ENCODE results near the gene ANKRD63. TPM values are rescaled to one million over a fixed set of nuclear protein-coding genes. Genes with fewer than 3 reads are reported as not detected.
A peak's percentile ranks its signal among the peaks of the same experiment; 100 is the strongest.

Gene ANKRD63
- total RNA-seq, 1 donor from 2014 or later = 0.25 TPM

DNA sequence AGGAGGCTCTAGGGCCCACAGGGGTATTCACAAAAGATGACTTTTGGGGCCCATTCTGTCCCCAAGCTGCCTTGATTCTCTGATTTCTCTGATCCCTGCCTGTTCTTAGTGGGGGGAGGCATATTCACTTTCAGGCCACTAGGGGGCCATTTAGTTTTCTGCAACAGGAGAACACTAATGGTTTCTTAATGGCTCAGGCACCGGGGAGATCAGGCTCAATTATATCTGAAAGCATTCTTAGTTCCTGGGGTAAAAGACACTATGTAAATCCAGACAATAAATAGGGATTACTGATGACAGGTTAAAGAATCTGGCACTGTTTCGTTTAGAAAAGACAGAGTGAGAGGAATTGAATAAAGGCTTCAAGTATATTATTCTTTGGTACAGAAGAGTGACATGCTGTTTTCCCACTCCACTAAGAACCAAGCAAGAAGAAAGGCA, 38.1 kb upstream of the ANKRD63 start:
- no peak overlapping the region for H3K4me3 Mint-ChIP-seq (ENCODE audit: unreplicated experiment)
- H3K36me3 Mint-ChIP-seq (ENCODE audit: low read depth) = peaks cover 5% of the 10 kb centered on the region
- no peaks in the 10 kb centered on the region for H3K9me3 Mint-ChIP-seq (ENCODE audit: low read depth)
- H3K27me3 Mint-ChIP-seq (ENCODE audit: low read depth) = peaks cover 2% of the 10 kb centered on the region
- H3K27ac Mint-ChIP-seq (ENCODE audit: unreplicated experiment) = peak overlapping the region; percentile 67
- no peak for DNase-seq (ENCODE audit: low spot score)
- peaks cover 34% of the 10 kb centered on the region for H3K4me1 Mint-ChIP-seq (ENCODE audit: low read depth)
- TF ChIP-seq, protein P1, sequence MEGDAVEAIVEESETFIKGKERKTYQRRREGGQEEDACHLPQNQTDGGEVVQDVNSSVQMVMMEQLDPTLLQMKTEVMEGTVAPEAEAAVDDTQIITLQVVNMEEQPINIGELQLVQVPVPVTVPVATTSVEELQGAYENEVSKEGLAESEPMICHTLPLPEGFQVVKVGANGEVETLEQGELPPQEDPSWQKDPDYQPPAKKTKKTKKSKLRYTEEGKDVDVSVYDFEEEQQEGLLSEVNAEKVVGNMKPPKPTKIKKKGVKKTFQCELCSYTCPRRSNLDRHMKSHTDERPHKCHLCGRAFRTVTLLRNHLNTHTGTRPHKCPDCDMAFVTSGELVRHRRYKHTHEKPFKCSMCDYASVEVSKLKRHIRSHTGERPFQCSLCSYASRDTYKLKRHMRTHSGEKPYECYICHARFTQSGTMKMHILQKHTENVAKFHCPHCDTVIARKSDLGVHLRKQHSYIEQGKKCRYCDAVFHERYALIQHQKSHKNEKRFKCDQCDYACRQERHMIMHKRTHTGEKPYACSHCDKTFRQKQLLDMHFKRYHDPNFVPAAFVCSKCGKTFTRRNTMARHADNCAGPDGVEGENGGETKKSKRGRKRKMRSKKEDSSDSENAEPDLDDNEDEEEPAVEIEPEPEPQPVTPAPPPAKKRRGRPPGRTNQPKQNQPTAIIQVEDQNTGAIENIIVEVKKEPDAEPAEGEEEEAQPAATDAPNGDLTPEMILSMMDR (IDR thresholded peaks at IDR 0.05) = peak; percentile 92

DNA sequence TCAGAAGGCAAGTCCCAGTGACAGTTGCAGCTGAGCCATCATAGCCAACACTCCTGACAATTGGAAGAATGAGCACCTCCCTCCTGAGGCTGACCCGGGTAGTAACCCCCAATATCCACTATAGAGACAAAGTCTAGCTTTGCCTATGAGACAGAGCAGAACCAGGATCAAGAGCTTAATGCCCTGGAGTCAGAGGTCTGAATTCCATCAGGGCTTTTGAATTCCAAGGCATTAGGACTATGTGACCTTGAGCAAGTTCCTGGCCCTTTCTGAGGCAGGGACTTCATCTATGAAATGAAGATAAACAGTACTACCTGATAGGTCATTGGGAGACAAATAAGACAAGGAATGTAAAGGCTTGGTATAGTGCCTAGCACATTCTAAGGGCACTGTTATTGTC, 37.5 kb upstream of the ANKRD63 start:
- Mint-ChIP-seq H3K27ac (ENCODE audit: unreplicated experiment) (no peak overlapping the region), H3K4me1 (ENCODE audit: low read depth) (peaks cover 31% of the 10 kb centered on the region), H3K9me3 (ENCODE audit: low read depth) (no peaks in the 10 kb centered on the region), H3K4me3 (ENCODE audit: unreplicated experiment) (no peak overlapping the region), H3K36me3 (ENCODE audit: low read depth) (peaks cover 3% of the 10 kb centered on the region), H3K27me3 (ENCODE audit: low read depth) (peaks cover 2% of the 10 kb centered on the region)
- no peak for DNase-seq (ENCODE audit: low spot score)
- TF ChIP-seq, protein P1 (IDR thresholded peaks at IDR 0.05) = no peak

DNA sequence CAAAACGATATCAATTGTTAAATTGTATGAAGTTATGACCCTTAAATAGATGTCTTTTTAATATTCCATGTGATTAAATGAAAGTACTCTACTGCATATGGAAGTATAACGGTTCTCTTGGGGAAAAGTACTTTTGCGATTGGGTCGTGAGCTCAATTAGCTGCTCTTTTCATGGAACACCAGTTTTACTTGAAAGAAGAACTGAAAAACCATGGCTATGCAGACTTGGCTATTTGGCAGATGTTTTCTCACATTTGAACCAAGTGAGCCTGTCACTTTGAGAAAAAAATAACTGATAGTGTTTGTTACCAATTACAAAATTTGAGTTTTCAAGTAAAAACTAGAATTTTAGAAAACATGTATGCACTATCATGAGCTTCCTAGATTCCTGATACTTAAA, 34.7 kb upstream of the ANKRD63 start:
- Mint-ChIP-seq H3K9me3 (ENCODE audit: low read depth) (no peaks in the 10 kb centered on the region), H3K27me3 (ENCODE audit: low read depth) (peaks cover 2% of the 10 kb centered on the region), H3K4me1 (ENCODE audit: low read depth) (peaks cover 44% of the 10 kb centered on the region), H3K27ac (ENCODE audit: unreplicated experiment) (no peak overlapping the region), H3K4me3 (ENCODE audit: unreplicated experiment) (no peak overlapping the region), H3K36me3 (ENCODE audit: low read depth) (no peaks in the 10 kb centered on the region)
- TF ChIP-seq, protein P1 (IDR thresholded peaks at IDR 0.05) = no peak
- DNase-seq (ENCODE audit: low spot score) = no peak

DNA sequence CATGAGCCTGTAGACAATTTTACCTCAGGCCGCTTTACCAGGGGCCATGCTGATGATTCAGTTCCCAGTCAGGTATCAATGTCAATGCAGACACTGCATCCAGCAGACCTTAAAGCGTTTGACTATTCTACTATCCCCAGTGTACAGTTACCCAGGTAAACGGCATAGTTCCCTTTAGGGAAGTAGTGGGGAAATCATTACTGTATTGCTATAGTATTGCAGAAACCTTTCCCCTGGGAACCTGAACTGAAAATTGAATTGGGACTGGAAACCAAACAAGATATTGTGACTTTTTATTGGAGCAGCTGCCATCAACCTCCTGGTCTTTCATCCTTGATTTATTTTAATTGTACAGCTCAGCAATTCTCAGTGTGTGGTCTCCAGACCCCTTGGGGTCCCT, 34.1 kb upstream of the ANKRD63 start:
- Mint-ChIP-seq H3K36me3 (ENCODE audit: low read depth) (no peaks in the 10 kb centered on the region), H3K27ac (ENCODE audit: unreplicated experiment) (no peak overlapping the region), H3K9me3 (ENCODE audit: low read depth) (no peaks in the 10 kb centered on the region), H3K4me1 (ENCODE audit: low read depth) (peaks cover 37% of the 10 kb centered on the region), H3K4me3 (ENCODE audit: unreplicated experiment) (no peak overlapping the region), H3K27me3 (ENCODE audit: low read depth) (peaks cover 2% of the 10 kb centered on the region)
- TF ChIP-seq, protein P1 (IDR thresholded peaks at IDR 0.05) = no peak
- DNase-seq (ENCODE audit: low spot score) = no peak

DNA sequence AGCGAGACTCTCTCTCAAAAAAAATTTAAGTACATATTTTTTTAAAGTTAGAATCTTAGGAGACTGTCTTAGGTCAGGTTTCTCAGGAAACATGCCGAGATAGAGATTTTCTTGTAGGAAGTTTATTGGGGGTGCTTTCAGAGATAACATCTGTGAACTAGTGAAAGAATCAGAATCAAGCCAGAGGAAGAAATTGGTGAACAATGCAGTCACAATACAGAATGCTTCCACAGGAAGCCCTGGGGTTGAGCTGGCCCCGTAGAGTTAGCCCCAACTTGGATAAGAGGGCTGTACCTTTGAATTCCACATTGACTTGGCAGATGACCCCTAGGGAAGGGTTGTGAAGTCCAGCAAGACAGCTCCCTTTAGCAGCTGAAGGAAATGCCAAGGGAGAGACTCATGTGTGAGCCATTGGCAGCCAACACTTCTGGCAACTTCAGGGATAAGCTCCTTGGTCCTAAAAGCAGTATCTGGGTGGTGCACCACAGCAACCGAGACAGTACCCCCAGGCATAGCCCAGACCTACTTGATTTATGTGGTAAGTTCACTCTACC, 31.9 kb upstream of the ANKRD63 start:
- H3K4me1 Mint-ChIP-seq (ENCODE audit: low read depth) = peaks cover 27% of the 10 kb centered on the region
- H3K27me3 Mint-ChIP-seq (ENCODE audit: low read depth) = peaks cover 3% of the 10 kb centered on the region

More for the DNA sequence above, 31.9 kb upstream of the ANKRD63 start:
- H3K27ac Mint-ChIP-seq (ENCODE audit: unreplicated experiment) = peak overlapping the region; percentile 32
- no peak for DNase-seq (ENCODE audit: low spot score)
- no peaks in the 10 kb centered on the region for H3K36me3 Mint-ChIP-seq (ENCODE audit: low read depth)
- TF ChIP-seq, protein P1 (IDR thresholded peaks at IDR 0.05) = no peak
- no peak overlapping the region for H3K4me3 Mint-ChIP-seq (ENCODE audit: unreplicated experiment)
- no peaks in the 10 kb centered on the region for H3K9me3 Mint-ChIP-seq (ENCODE audit: low read depth)

All from chondrocyte (in vitro differentiated cells).